ENCODE results near the gene GSTO1.
"Not testable (repeated sequence)": the region's sequence is repeated elsewhere in the genome, so short reads cannot be mapped to it uniquely, and the experiment has no call there.

Gene GSTO1

DNA sequence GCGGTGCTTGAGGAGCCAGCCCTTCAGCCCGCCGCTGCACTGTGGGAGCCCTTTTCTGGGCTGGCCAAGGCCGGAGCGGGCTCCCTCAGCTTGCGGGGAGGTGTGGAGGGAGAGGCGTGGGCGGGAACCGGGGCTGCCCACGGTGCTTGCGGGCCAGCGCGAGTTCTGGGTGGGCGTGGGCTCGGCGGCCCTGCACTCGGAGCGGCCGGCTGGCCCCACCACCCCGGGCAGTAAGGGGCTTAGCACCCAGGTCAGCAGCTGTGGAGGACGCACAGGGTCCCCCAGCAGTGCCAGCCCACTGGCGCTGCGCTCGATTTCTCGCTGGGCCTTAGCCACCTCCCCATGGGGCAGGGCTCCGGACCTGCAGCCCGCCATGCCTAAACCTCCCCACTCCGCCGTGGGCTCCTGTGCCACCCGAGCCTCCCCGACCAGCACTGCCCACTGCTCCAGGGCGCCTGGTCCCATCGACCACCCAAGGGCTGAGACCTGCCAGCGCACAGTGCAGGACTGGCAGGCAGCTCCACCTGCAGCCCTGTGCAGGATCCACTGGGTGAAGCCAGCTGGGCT, 9.5 kb upstream of the GSTO1 start:
- no peaks in the 10 kb centered on the region for H3K4me1 ChIP-seq (ENCODE audit: low read length)
- no peaks in the 10 kb centered on the region for H3K79me2 ChIP-seq (ENCODE audit: low read length)
- H4K20me1 ChIP-seq (ENCODE audit: insufficient read depth, low read length): no peaks in the 10 kb centered on the region
- no peak overlapping the region for H3K4me3 ChIP-seq (ENCODE audit: low read length)
- peaks cover 3% of the 10 kb centered on the region; the same call in 1 of the 2 replicates for H3K27me3 ChIP-seq (ENCODE audit: low read depth, low read length)
- H3K9me3 ChIP-seq (ENCODE audit: insufficient read depth, low read length): no peaks in the 10 kb centered on the region
- no peak overlapping the region for H3K9ac ChIP-seq (ENCODE audit: low read length)
- H3K4me2 ChIP-seq (ENCODE audit: low read length): no peak overlapping the region
- no peak for TF ChIP-seq EZH2phosphoT487 (IDR thresholded peaks at IDR 0.05; ENCODE audit: low read depth)
- TF ChIP-seq CTCF (IDR thresholded peaks at IDR 0.05; ENCODE audit: low read depth, low read length): no peak
- no peaks in the 10 kb centered on the region for H3K36me3 ChIP-seq (replicated peaks; ENCODE audit: low read depth, low read length)
- no peak overlapping the region for H2AFZ ChIP-seq (ENCODE audit: low read depth, low read length)
- no peak overlapping the region for H3K27ac ChIP-seq (ENCODE audit: low read length)

DNA sequence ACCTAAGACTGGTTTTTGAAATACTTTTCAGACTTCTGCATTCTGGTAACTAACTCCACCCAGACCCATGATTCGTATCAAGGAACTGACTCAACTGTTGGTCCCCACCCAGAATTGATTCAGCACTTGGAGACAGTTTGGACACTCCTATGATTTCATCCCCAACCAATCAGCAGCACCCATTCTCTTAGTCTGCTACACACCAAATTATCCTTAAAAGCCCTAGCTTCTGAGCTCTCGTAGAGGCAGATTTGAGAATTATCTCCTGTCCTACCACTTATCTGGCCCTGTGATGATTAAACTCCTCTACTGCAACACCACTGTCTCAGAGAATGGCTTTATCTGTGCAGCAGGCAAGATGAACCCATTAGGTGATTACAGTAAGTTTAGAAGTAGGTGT, 7.7 kb upstream of the GSTO1 start:
- no peak overlapping the region for H3K27ac ChIP-seq (ENCODE audit: low read length)
- no peaks in the 10 kb centered on the region for H3K36me3 ChIP-seq (replicated peaks; ENCODE audit: low read depth, low read length)
- H3K79me2 ChIP-seq (ENCODE audit: low read length): no peaks in the 10 kb centered on the region
- H3K4me1 ChIP-seq (ENCODE audit: low read length): no peaks in the 10 kb centered on the region
- peaks cover 3% of the 10 kb centered on the region; the same call in 1 of the 2 replicates for H3K27me3 ChIP-seq (ENCODE audit: low read depth, low read length)
- H3K4me2 ChIP-seq (ENCODE audit: low read length): no peak overlapping the region
- no peak overlapping the region for H3K4me3 ChIP-seq (ENCODE audit: low read length)
- no peak overlapping the region for H2AFZ ChIP-seq (ENCODE audit: low read depth, low read length)
- no peak overlapping the region for H3K9ac ChIP-seq (ENCODE audit: low read length)
- H3K9me3 ChIP-seq (ENCODE audit: insufficient read depth, low read length): no peaks in the 10 kb centered on the region
- no peaks in the 10 kb centered on the region for H4K20me1 ChIP-seq (ENCODE audit: insufficient read depth, low read length)
- TF ChIP-seq CTCF (IDR thresholded peaks at IDR 0.05; ENCODE audit: low read depth, low read length): no peak
- no peak for TF ChIP-seq EZH2phosphoT487 (IDR thresholded peaks at IDR 0.05; ENCODE audit: low read depth)

- no peak for TF ChIP-seq CTCF (IDR thresholded peaks at IDR 0.05; ENCODE audit: low read depth, low read length)
- no peak for TF ChIP-seq EZH2phosphoT487 (IDR thresholded peaks at IDR 0.05; ENCODE audit: low read depth)
- H3K27me3 ChIP-seq (ENCODE audit: low read depth, low read length): peaks cover 3% of the 10 kb centered on the region; the same call in 1 of the 2 replicates
- H3K9ac ChIP-seq (ENCODE audit: low read length): no peak overlapping the region
- no peaks in the 10 kb centered on the region for H4K20me1 ChIP-seq (ENCODE audit: insufficient read depth, low read length)
- no peak overlapping the region for H3K4me2 ChIP-seq (ENCODE audit: low read length)
- H3K36me3 ChIP-seq (replicated peaks; ENCODE audit: low read depth, low read length): no peaks in the 10 kb centered on the region
- no peaks in the 10 kb centered on the region for H3K79me2 ChIP-seq (ENCODE audit: low read length)
- no peak overlapping the region for H3K27ac ChIP-seq (ENCODE audit: low read length)
- no peaks in the 10 kb centered on the region for H3K4me1 ChIP-seq (ENCODE audit: low read length)
- H3K9me3 ChIP-seq (ENCODE audit: insufficient read depth, low read length): no peaks in the 10 kb centered on the region
- no peak overlapping the region for H3K4me3 ChIP-seq (ENCODE audit: low read length)
- H2AFZ ChIP-seq (ENCODE audit: low read depth, low read length): no peak overlapping the region
Observed at GRCh38 chr10:104247513-104248146, 7.1 kb upstream of the GSTO1 start.

- not testable (repeated sequence) for H3K4me1 ChIP-seq (ENCODE audit: low read length); H2AFZ ChIP-seq (ENCODE audit: low read depth, low read length); H3K27ac ChIP-seq (ENCODE audit: low read length)
Observed at GRCh38 chr10:104248931-104249330, 5.8 kb upstream of the GSTO1 start.

More at GRCh38 chr10:104248931-104249330, 5.8 kb upstream of the GSTO1 start:
- not testable (repeated sequence) for H3K9ac ChIP-seq (ENCODE audit: low read length); H3K36me3 ChIP-seq (replicated peaks; ENCODE audit: low read depth, low read length); H4K20me1 ChIP-seq (ENCODE audit: insufficient read depth, low read length); H3K4me3 ChIP-seq (ENCODE audit: low read length); H3K9me3 ChIP-seq (ENCODE audit: insufficient read depth, low read length); H3K27me3 ChIP-seq (ENCODE audit: low read depth, low read length); H3K79me2 ChIP-seq (ENCODE audit: low read length); H3K4me2 ChIP-seq (ENCODE audit: low read length)

All from OCI-LY3 (cell line).